Activated naive CD8-positive, alpha-beta T cell treated with anti-CD3 and anti-CD28 coated beads, Interleukin-2, amount 10 ng/mL, durations not matched to agents 7 days and 5 days (primary cell): ENCODE measurements around the gene LDLRAD3. TPM values are rescaled to one million over a fixed set of nuclear protein-coding genes. Genes with fewer than 3 reads are reported as not detected.

Experiments used
- ATAC-seq: fragments of 150-1000 bp; cut with Tn5 transposase; one replicate; pipeline ENCODE4 v1.10.0; 2021; ENCODE audit warnings: low read depth, moderate library complexity
- POLR2A ChIA-PET: fragments of 350-600 bp; sonication (Branson Sonifier 250); formaldehyde crosslinking; loops from one replicate; lab custom pipeline; 2021; ENCODE audit warnings: antibody characterized with exemption; lab: Charles Lee
- DNase-seq: peaks from one replicate; pipeline ENCODE4 v3.0.0; 2021
- H3K27ac Mint-ChIP-seq: one replicate; pipeline ENCODE4 v1.8.0; 2022; ENCODE audit warnings: mild to moderate bottlenecking, mixed read lengths
- H3K27me3 Mint-ChIP-seq: one replicate; pipeline ENCODE4 v1.8.0; 2022; ENCODE audit warnings: mild to moderate bottlenecking, moderate library complexity, mixed read lengths
- H3K36me3 Mint-ChIP-seq: one replicate; pipeline ENCODE4 v1.8.0; 2021; ENCODE audit warnings: mild to moderate bottlenecking, mixed read lengths
- H3K4me1 Mint-ChIP-seq: one replicate; pipeline ENCODE4 v1.8.0; 2021; ENCODE audit warnings: mixed read lengths
- H3K4me3 Mint-ChIP-seq: one replicate; pipeline ENCODE4 v1.8.0; 2022; ENCODE audit warnings: mild to moderate bottlenecking, moderate library complexity, mixed read lengths
- H3K9me3 Mint-ChIP-seq: one replicate; pipeline ENCODE4 v1.8.0; 2021; ENCODE audit warnings: mixed read lengths
- total RNA-seq, 2 experiments: library from RNA; stranded (reverse); gene quantifications; one replicate each; pipeline ENCODE4 v1.2.3, GENCODE V29; 2021

The LDLRAD3 gene
- total RNA-seq, 2 experiments from 2014 or later, result 0.09 TPM; not detected in 1

DNA sequence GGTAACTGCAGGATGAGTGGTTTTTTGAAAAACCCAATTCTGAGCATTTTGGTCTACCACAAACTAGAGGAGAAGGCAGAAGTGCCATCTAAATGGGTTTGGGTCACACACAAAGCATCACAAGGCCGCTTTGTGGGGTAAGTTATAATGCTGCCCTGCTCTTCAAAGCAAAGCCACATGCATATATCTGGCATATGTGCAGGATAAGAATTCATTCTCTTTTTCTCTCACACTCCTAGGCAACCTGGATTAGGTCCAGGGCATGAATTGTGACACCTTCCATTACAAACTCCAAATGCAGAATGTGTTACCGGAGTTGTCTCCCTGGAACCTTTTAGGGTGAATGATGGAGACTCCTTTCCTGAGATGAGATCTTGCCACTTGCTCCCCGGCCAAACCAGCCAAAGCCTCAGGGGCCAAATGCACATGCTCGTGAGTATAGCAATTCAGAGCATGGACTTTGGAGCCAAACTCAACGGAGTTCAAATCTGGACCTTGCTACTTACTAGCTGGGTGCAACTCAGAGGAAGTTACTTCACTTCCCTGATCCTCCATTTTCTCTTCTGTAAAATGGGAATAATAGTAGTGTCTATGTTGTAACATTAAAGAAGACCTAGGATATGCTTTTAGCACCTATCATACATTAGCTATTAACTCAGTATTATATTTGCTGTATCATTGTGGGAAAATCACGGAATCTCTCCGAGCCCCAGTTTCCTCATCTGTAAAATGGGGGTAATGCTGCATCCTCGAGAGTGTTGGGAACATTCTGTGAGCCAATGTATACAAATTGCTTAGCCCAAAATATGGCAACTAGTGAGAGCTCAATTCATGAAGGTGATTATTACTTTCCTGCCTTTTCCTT, 248.8 kb downstream of the LDLRAD3 start:
- H3K4me3 Mint-ChIP-seq, result no peak overlapping the region
- no peaks in the 10 kb centered on the region for H3K4me1 Mint-ChIP-seq
- ATAC-seq, result no peak
- H3K36me3 Mint-ChIP-seq, result no peaks in the 10 kb centered on the region
- no peak overlapping the region for H3K27ac Mint-ChIP-seq
- POLR2A ChIA-PET, result no interaction called here
- peaks cover 5% of the 10 kb centered on the region for H3K27me3 Mint-ChIP-seq
- H3K9me3 Mint-ChIP-seq, result no peaks in the 10 kb centered on the region
- no peak for DNase-seq

DNA sequence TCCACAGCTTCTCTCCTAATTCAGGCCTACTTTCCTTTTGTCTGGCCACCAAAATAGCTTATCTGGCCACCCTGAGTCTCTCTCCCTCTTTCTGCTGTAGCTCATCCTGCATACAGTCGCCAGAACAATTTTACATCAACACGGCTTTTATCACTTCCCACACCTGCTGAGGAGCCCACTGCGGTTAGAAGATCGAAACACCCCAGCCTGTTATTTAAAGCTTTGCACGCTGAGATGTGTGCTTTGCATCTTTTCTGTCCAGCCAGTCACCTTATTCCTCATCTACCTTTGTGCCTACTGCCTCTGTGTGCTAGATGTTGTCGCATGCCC, 249.4 kb downstream of the LDLRAD3 start:
- POLR2A ChIA-PET, result no interaction called here
- no peak for DNase-seq
- Mint-ChIP-seq H3K27ac (no peak overlapping the region), H3K4me1 (no peaks in the 10 kb centered on the region), H3K4me3 (no peak overlapping the region), H3K27me3 (peaks cover 5% of the 10 kb centered on the region), H3K36me3 (no peaks in the 10 kb centered on the region), H3K9me3 (no peaks in the 10 kb centered on the region)
- no peak for ATAC-seq

DNA sequence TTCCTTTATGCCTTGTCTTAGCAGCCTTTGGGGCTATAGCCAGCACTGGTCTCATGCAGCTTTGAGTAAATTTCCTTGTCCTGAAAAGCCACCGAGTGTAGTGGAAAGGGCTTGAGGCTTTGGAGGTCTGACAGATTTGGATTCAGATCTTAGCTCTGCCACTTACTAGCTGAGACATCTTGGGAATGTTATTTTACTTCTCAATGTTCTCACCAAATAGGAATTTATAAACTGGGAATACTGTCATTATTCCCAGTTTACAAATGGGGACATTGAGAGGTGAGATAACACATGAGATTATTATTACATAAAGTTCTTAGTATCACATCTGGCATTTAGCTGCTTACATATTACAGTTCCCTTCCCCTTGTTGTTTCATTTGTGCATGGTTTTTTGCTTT, 249.9 kb downstream of the LDLRAD3 start:
- H3K27me3 Mint-ChIP-seq, result peaks cover 5% of the 10 kb centered on the region
- no peak for ATAC-seq
- DNase-seq, result no peak
- no peak overlapping the region for H3K27ac Mint-ChIP-seq
- H3K9me3 Mint-ChIP-seq, result no peaks in the 10 kb centered on the region
- H3K4me3 Mint-ChIP-seq, result no peak overlapping the region
- no peaks in the 10 kb centered on the region for H3K36me3 Mint-ChIP-seq
- H3K4me1 Mint-ChIP-seq, result no peaks in the 10 kb centered on the region
- POLR2A ChIA-PET, result no interaction called here

DNA sequence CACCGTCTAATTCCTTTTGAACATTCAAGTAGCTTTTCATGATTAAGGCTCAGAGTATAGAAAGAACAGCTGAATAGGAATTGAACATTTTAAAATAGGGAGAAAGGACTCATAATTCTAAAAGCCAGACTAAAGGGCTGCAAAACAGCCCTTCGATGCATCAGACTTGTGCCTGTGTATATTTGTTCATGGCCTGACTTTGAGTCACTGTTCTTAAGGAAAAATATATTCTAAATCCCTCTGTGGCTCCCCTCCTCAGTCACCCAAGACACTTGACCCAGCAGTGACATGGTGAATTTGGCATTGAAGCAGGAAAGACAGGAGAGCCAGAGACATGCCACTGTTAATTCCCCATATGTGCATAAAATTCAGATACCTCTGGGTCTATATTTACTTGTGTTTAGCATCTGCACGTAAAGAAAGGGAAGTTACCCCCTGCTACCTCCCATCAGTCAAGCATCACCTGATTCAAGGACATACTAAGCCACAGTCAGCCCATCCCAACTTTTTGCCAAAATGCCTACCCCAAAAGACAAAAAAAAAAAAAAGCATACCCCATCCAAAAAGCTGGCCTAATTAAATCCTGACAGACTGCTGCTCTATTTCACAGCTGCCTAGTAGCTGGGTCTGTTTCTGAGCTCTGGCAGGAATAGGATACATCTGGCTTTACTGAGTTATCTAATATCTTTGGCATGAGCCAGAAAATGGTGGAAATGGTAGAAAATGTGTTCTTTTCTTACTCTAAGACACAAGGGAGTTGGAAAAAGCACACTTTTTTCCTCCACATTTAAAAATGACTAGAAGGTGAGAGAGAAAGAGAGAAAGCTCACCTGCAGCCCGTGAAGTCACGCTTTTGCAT, 251.9 kb downstream of the LDLRAD3 start:
- POLR2A ChIA-PET, result no interaction called here
- H3K4me1 Mint-ChIP-seq, result no peaks in the 10 kb centered on the region
- H3K4me3 Mint-ChIP-seq, result no peak overlapping the region
- H3K9me3 Mint-ChIP-seq, result peaks cover 1% of the 10 kb centered on the region
- H3K36me3 Mint-ChIP-seq, result no peaks in the 10 kb centered on the region
- ATAC-seq, result no peak
- no peak overlapping the region for H3K27ac Mint-ChIP-seq
- DNase-seq, result no peak
- H3K27me3 Mint-ChIP-seq, result peaks cover 9% of the 10 kb centered on the region

DNA sequence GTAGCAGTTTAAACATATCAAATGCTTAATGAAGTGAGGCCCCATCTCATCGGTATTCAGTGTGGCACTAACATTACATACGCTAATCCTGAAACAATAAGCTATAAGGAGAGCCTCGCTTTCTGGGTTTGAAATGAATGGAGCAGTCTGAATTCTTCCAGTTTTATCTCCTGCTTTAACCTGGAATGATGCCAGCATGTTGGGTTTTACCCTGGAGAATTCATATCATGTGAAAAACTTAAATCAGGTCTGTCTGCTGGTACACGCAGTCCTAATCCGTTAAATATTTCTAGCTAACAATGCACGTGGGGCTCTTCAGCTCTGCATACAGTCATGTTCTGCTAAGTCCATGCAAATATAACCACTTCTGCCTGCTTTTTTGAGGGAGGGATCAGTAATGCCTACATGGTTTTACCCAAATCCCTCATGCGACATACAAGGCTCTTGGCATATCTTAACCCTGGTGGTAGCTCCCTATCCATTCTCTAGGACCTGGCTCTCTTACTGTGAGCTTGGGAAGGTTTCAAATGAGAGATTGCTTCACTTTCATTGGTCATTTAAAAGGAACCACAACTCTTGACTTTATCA, 252.6 kb downstream of the LDLRAD3 start:
- Mint-ChIP-seq H3K27me3 (peaks cover 9% of the 10 kb centered on the region), H3K36me3 (no peaks in the 10 kb centered on the region), H3K9me3 (peaks cover 1% of the 10 kb centered on the region), H3K27ac (no peak overlapping the region), H3K4me3 (no peak overlapping the region), H3K4me1 (no peaks in the 10 kb centered on the region)
- no peak for DNase-seq
- POLR2A ChIA-PET, result no interaction called here
- ATAC-seq, result no peak

DNA sequence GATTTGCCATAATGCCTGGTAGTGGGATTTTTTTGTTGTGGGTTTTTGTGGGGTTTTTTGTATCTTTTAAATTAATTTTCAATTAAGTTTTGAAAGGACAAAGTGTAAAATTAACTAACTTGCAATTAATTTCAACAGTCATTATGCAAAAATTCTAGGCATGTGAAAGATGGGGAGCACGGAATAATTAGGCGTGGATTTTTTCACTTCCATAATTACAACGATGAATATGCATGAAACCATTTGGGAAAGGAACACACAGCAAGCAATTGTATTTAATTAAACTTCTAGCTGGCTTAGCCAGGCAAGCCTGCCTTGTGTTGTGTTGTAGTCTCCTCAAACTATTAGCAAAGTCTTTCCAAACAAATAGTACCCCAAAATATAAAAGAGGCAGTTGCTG, 257.5 kb downstream of the LDLRAD3 start:
- H3K4me3 Mint-ChIP-seq, result no peak overlapping the region
- POLR2A ChIA-PET, result no interaction called here
- no peaks in the 10 kb centered on the region for H3K4me1 Mint-ChIP-seq
- H3K9me3 Mint-ChIP-seq, result peaks cover 1% of the 10 kb centered on the region
- ATAC-seq (no peak), DNase-seq (no peak)
- H3K27ac Mint-ChIP-seq, result no peak overlapping the region
- H3K36me3 Mint-ChIP-seq, result no peaks in the 10 kb centered on the region
- peaks cover 5% of the 10 kb centered on the region for H3K27me3 Mint-ChIP-seq

DNA sequence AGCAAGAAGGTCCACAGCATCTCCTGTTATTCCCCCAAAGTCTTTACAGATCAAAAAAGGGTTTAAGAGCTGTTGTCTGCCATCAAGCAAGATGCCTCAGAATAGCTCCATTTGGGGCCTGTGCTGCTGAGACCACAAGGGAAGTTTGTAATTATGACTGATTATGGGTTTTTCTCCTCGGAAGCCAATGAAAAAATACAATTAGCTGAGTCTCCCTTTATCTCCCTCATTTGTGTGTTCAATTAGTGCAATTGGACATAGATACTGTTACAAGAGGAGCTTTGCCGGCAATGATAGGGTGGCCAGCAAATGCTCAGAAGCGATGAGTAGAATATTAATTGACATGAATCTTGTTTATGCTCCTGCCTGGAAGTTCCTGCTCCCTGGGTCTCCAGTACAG, 261.7 kb downstream of the LDLRAD3 start:
- ATAC-seq (no peak), DNase-seq (no peak)
- no peaks in the 10 kb centered on the region for H3K4me1 Mint-ChIP-seq
- H3K4me3 Mint-ChIP-seq, result no peak overlapping the region
- H3K27me3 Mint-ChIP-seq, result peaks cover 2% of the 10 kb centered on the region
- no peaks in the 10 kb centered on the region for H3K9me3 Mint-ChIP-seq
- H3K27ac Mint-ChIP-seq, result no peak overlapping the region
- H3K36me3 Mint-ChIP-seq, result no peaks in the 10 kb centered on the region
- POLR2A ChIA-PET, result no interaction called here

DNA sequence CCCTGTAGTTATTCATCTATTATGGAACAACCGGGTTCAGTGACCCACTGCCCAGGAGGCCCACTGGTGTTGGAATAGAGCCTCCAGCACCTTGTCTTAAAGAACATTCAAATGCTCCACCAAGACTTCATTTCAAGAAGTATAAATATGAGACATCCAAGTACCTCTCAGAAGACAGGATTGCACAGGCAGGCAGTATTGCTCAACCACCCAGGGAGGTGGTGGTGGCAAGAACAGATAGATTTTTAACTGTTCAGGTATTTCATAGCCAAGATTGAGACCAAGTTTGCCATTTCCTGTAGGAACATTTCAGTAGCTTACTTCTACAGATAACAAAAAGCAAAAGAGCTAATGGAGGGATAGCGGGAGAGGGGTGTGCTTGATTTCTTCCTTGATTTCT, 266.7 kb downstream of the LDLRAD3 start:
- no peak overlapping the region for H3K27ac Mint-ChIP-seq

DNA sequence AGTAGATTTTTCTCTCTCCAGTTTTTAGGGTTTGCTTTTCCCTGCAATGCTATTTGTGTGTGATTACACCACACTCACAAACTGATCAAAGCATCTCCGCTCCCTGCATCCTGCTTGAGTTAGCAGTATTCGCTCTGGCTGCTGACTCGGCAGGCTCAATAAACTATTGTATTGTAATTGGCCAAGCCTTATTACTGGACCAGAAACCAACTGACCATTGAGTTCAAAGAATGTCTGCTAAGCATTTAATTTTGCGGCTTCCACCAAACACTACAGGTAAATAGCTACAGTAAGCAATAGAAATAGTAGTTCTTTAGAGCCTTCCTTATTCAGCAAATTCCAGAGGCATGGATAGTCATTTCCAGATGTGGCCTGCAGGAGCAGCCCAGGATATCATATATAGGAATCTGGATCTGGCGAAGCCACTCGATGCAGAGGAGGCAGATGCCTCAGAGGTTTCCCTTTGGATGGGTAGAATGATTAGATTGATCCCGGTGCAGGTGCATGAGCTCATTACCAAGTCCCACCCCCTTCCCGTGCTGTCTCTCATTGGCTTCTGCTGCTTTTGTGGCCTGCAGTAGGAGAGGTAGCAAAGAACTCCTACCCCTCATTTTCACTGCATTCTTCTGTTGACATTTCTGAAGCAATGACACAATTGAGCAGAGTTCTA, 268.0 kb downstream of the LDLRAD3 start:
- Mint-ChIP-seq H3K27ac (no peak overlapping the region), H3K4me1 (no peaks in the 10 kb centered on the region), H3K4me3 (no peak overlapping the region), H3K36me3 (no peaks in the 10 kb centered on the region), H3K9me3 (no peaks in the 10 kb centered on the region), H3K27me3 (peaks cover 2% of the 10 kb centered on the region)
- POLR2A ChIA-PET, result interaction anchor here (0.5 kb wide), 1 partner anchor 1675 kb away, joined by 4 read pairs; no protein-coding TSS in a partner anchor
- ATAC-seq (no peak), DNase-seq (no peak)

More for the DNA sequence above, 266.7 kb downstream of the LDLRAD3 start:
- ATAC-seq (no peak), DNase-seq (no peak)
- POLR2A ChIA-PET, result no interaction called here
- Mint-ChIP-seq H3K27me3 (peaks cover 2% of the 10 kb centered on the region), H3K4me1 (no peaks in the 10 kb centered on the region), H3K9me3 (no peaks in the 10 kb centered on the region), H3K36me3 (no peaks in the 10 kb centered on the region), H3K4me3 (no peak overlapping the region)

DNA sequence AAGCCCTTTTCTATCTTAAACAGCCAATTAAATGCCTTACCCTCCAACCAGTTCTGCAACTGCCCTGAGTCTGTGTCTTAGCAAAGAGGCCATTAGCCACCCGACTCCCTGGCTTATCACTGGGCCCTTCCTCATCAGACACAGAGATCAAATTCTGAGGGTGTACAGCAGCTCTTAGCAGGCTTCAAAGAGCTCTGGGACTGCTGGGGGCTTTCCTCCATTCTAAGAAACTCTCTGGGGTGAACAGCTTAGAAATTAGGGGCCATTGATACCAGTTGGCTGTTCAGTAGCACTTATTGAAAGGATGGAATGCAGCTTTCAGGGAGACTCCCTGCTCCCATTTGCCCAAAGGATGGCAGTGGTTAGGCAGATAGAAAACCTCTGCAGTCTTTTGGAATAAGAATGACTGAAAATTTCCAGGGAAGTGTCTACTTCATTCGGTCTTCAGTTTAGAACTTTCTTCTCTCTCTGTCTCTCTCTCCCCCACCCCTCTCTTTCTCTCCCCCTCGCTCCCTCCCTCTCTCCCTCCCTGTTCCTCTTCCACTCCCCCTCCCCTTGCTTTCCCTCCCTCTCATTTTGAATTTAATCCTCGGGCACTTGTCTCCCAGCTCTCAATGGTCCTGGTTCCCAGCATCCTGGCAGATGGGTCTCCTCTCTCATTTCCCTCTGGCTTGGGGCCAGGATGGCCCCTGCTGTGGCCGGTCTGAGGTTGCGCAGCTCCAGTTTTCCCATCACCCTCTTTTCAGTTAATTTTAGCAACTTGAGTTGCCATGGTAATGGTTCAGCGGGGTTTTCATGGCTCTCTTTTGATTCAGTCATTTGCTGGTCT, 268.9 kb downstream of the LDLRAD3 start:
- no peaks in the 10 kb centered on the region for H3K9me3 Mint-ChIP-seq
- no peak overlapping the region for H3K4me3 Mint-ChIP-seq
- ATAC-seq (no peak), DNase-seq (no peak)
- no peaks in the 10 kb centered on the region for H3K4me1 Mint-ChIP-seq
- H3K27me3 Mint-ChIP-seq, result peaks cover 4% of the 10 kb centered on the region
- no peak overlapping the region for H3K27ac Mint-ChIP-seq
- H3K36me3 Mint-ChIP-seq, result no peaks in the 10 kb centered on the region
- POLR2A ChIA-PET, result no interaction called here

DNA sequence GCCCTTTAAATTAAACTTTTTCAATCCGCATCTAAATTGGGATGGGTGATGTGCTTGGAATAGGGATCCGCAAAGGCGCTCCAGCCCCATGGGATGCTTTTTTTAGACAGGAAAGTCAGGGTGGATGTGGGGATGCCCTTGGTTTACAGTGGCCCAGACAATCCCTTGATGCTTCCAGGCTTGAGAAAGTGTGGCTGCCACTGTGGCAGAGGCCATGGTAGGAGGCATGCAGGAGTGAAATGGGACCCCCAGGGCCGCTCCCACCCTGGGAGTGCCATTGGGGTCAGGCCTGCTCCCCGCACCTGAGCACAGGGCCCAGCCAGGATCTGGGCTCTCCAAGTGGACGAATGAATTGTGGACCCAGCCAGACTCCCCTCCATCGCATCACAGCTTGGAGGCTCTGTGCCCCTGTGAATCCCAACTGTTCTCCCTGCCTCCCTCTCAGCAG, 269.6 kb downstream of the LDLRAD3 start:
- H3K27me3 Mint-ChIP-seq, result peaks cover 5% of the 10 kb centered on the region

DNA sequence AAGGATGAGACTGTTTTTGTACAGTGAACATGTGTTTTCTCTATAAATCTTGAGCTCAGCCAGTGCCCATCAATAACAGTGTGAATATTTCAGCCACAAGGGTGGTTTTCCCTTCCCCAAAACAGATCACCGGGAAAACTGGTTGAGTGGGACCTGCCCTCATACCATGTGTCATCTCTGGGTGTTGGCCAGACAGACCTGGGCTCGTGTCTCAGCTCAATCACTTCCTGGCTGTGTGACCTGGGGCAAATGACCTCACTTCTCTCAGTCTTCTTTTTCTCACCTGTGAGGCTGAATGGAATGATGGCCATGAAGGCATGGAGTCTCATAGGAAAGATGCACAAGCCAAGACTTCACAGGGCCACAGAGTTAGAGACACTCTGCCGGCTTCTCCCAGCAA, 270.6 kb downstream of the LDLRAD3 start:
- H3K36me3 Mint-ChIP-seq, result no peaks in the 10 kb centered on the region
- H3K4me1 Mint-ChIP-seq, result no peaks in the 10 kb centered on the region
- no peaks in the 10 kb centered on the region for H3K9me3 Mint-ChIP-seq
- no peak overlapping the region for H3K4me3 Mint-ChIP-seq
- DNase-seq, result no peak
- H3K27me3 Mint-ChIP-seq, result peaks cover 5% of the 10 kb centered on the region
- ATAC-seq, result no peak
- H3K27ac Mint-ChIP-seq, result no peak overlapping the region
- POLR2A ChIA-PET, result no interaction called here

More for the DNA sequence above, 269.6 kb downstream of the LDLRAD3 start:
- H3K27ac Mint-ChIP-seq, result no peak overlapping the region
- no peak overlapping the region for H3K4me3 Mint-ChIP-seq
- H3K4me1 Mint-ChIP-seq, result no peaks in the 10 kb centered on the region
- ATAC-seq, result no peak
- no peaks in the 10 kb centered on the region for H3K9me3 Mint-ChIP-seq
- no peaks in the 10 kb centered on the region for H3K36me3 Mint-ChIP-seq
- POLR2A ChIA-PET, result no interaction called here
- no peak for DNase-seq
